ENCODE data around the gene PDCD1. TPM values are rescaled to one million over a fixed set of nuclear protein-coding genes. Genes with fewer than 3 reads are reported as not detected.

The PDCD1 gene
- total RNA-seq, 2 experiments from 2014 or later: 19.4 to 20.3 TPM

DNA sequence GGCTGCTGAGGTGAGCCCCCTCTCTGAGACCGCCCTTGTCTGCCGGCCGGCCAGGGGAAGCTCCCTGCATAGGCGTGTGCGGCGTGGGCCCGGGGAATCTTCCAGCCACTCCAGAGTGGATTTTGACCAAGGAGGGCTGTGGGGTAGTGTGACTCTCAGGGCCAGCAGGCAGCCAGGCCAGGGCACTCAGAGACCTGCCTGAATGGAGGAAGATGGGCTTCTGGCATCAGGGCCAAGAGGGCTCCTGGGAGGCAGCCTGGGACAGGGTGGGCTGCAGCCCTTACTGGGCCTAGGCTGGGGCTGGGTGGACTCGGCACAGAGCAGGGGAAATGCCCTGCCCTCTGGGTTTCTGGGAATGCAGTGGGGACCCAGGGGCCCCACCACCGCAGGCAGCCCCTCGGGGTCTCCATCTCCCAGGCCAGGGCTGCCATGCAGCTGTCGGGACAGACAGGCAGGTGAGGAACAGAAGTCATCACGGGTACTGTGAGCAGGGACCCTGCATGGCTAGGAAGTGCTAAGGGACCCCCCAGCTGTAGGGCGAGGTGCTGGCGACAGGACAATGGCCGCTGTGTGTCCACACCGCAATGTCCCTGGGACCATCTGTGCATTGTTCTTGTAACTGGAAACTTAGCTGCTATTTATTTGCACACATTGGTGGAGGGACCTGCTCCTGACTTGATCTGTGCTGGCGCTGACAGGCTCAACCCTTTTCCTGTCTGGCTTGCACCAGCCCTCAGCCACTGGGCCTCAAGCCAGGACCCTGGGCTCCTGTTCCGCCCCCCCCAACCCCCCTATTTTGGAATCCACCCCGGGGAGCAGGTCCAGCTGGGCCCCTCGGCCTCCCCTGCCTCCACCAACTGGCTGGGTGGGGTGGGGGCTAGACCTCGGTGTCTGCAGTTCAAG, 4.1 kb downstream of the PDCD1 start:
- peaks cover 15% of the 10 kb centered on the region for H3K4me1 Mint-ChIP-seq (ENCODE audit: low read depth)
- no peaks in the 10 kb centered on the region for H3K27me3 Mint-ChIP-seq
- H3K4me3 Mint-ChIP-seq: no peak overlapping the region
- CTCF ChIA-PET: no interaction called here
- H3K9me3 Mint-ChIP-seq: no peaks in the 10 kb centered on the region
- DNase-seq (no peak), ATAC-seq (no peak)
- POLR2A ChIA-PET: interaction anchor here (1.0 kb wide), 1 partner anchor 8 kb away, joined by 3 read pairs; no protein-coding TSS in a partner anchor
- no peak overlapping the region for H3K27ac Mint-ChIP-seq
- peaks cover 2% of the 10 kb centered on the region for H3K36me3 Mint-ChIP-seq (ENCODE audit: low read depth)
- intact Hi-C loops (cut with micrococcal nuclease): no loop called here
- no peak for TF ChIP-seq CTCF (IDR thresholded peaks at IDR 0.05)

- H3K4me1 Mint-ChIP-seq (ENCODE audit: low read depth): peaks cover 14% of the 10 kb centered on the region
- H3K36me3 Mint-ChIP-seq (ENCODE audit: low read depth): peaks cover 2% of the 10 kb centered on the region
- ATAC-seq: peak; percentile 22
- no peak overlapping the region for H3K4me3 Mint-ChIP-seq
- POLR2A ChIA-PET: no interaction called here
- CTCF ChIA-PET: no interaction called here
- H3K9me3 Mint-ChIP-seq: no peaks in the 10 kb centered on the region
- intact Hi-C loops (cut with micrococcal nuclease): no loop called here
- DNase-seq: peak; percentile 38
- no peak overlapping the region for H3K27ac Mint-ChIP-seq
- TF ChIP-seq CTCF (IDR thresholded peaks at IDR 0.05): no peak
- H3K27me3 Mint-ChIP-seq: no peaks in the 10 kb centered on the region
Observed at GRCh38 chr2:241853651-241854341, 4.9 kb downstream of the PDCD1 start.

- H3K27me3 Mint-ChIP-seq: no peaks in the 10 kb centered on the region
- H3K36me3 Mint-ChIP-seq (ENCODE audit: low read depth): peaks cover 2% of the 10 kb centered on the region
- H3K4me1 Mint-ChIP-seq (ENCODE audit: low read depth): peaks cover 12% of the 10 kb centered on the region
- DNase-seq (no peak), ATAC-seq (no peak)
- H3K27ac Mint-ChIP-seq: no peak overlapping the region
- ChIA-PET CTCF (no interaction called here), POLR2A (no interaction called here)
- no peaks in the 10 kb centered on the region for H3K9me3 Mint-ChIP-seq
- intact Hi-C loops (cut with micrococcal nuclease): no loop called here
- H3K4me3 Mint-ChIP-seq: no peak overlapping the region
- no peak for TF ChIP-seq CTCF (IDR thresholded peaks at IDR 0.05)
Observed at GRCh38 chr2:241852981-241853631, 5.6 kb downstream of the PDCD1 start.

- POLR2A ChIA-PET: no interaction called here
- CTCF ChIA-PET: no interaction called here
Observed at GRCh38 chr2:241852116-241852980, 6.3 kb downstream of the PDCD1 start.

More at GRCh38 chr2:241852116-241852980, 6.3 kb downstream of the PDCD1 start:
- ATAC-seq (no peak), DNase-seq (no peak)
- Mint-ChIP-seq H3K9me3 (no peaks in the 10 kb centered on the region), H3K36me3 (ENCODE audit: low read depth) (no peaks in the 10 kb centered on the region), H3K27me3 (no peaks in the 10 kb centered on the region), H3K4me3 (no peak overlapping the region), H3K27ac (no peak overlapping the region), H3K4me1 (ENCODE audit: low read depth) (peaks cover 8% of the 10 kb centered on the region)
- TF ChIP-seq CTCF (IDR thresholded peaks at IDR 0.05): no peak
- intact Hi-C loops (cut with micrococcal nuclease): no loop called here

All from activated CD8-positive, alpha-beta T cell treated with anti-CD3 and anti-CD28 coated beads for 36 hours (primary cell).